ENCODE data around the gene NEGR1.

NEGR1 gene

GRCh38 chr1:71428029-71428428 lies 854.3 kb downstream of the NEGR1 start:
- no peak for FAIRE-seq

DNA sequence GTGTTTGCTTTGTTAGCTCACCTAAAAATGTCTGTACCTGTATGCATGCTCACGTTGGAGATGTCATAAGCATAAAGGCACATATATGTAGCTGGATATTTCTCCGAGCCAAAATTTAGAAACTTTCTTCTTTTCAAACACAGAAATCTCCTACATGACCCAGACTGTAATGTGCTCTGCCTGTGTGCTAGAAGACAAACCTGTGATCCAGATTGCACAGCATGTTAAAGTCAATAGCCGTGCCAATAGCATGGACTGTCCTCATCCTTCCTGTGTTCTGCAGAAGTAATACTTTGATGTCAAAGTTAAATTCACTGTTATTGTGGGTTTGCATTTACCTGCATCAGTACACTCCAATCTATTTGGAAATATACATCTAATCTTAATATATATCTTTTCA lies 855.3 kb downstream of the NEGR1 start:
- no peak for FAIRE-seq

DNA sequence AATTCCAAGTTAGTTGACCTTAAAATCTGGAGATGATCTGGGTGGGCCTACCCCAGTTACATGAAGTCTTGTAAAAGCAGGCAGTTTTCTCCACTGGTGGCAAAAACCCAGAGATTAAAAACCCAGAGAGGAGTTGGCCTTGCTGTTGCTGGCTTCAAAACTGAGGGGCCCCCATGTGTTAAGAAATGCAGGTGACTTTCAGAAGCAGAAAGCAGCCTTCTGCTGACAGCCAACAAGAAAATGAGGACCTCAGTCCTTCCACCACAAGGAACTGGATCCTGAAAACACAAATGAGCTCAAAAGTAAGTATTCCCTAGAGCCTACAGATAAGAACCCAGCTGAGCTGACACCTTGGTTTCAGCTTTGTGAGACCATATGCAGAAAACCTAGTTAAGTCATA lies 857.8 kb downstream of the NEGR1 start:
- FAIRE-seq, result no peak

DNA sequence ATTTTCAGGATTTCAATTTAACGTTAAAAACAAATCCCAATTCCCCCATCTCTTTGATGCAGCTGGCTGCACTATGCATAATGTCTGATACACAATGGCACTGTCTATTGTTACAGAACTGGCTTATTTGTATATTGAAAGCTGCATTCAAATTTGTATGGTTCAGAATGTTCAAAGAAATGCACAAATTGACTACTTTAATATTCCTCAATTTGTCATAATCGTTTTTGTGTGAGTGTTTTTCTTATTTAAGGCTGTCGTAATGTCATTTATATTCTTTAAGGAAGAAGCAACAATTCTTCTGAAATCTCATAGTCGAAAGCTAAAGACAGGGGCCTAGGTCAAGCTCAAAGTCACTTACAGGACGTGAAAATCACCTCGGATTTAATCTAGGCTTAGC lies 860.1 kb downstream of the NEGR1 start:
- no peak for FAIRE-seq

GRCh38 chr1:71417421-71417820 lies 864.9 kb downstream of the NEGR1 start:
- no peak for FAIRE-seq

DNA sequence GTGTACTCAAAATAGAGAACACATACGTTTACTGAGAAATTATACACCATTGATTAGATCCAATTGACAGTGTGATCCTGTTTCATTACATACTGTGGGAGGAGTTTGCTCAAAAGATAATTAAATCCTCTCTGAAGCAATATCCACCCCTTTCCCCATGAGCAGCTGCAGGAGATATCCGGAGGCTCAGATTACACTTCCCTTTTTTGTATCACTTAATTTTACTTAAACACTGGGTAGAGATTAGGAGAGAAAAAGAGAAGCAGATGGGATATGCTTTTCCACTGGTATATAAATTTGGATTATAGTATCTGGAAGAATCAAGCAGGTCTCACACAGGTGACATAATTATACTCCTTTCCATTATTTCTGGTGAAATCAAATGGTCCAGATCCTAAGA lies 868.2 kb downstream of the NEGR1 start:
- FAIRE-seq, result no peak

DNA sequence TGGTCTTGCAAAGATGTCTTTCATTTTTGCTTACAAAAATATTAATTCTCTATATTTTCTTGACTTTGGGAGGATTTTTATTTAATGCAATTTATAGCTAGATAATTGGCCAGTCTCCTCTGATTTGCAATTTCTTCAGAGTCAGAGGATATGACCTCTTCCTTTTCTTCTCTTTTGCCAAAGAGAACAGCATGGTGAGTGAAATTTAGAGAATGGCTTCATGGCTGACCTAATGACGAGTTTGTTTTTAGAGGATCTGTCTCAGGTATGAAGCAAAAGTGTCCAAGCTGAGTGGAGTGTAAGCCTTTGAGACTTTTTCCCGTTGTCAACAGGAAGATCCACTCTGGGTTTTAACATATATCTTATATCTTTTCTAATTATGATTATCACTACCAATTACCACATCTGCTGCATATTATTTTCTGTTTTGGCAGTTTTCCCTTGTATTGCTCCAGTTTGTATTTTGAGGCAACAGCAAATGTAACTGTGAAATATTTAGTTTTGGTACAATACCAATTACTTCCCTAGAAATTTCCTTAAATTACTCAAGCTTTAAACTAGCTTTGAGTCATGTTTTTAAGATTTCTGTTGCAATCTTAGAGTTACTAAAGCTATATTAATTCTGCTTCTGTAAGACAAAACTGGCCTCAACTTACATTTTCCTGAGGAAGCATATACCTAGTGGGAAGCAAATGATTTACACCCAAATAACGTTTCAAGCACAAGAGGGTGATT lies 868.7 kb downstream of the NEGR1 start:
- FAIRE-seq, result no peak

- no peak for FAIRE-seq
These were observed 882.3 kb downstream of the NEGR1 start for GRCh38 chr1:71400050-71400449.

DNA sequence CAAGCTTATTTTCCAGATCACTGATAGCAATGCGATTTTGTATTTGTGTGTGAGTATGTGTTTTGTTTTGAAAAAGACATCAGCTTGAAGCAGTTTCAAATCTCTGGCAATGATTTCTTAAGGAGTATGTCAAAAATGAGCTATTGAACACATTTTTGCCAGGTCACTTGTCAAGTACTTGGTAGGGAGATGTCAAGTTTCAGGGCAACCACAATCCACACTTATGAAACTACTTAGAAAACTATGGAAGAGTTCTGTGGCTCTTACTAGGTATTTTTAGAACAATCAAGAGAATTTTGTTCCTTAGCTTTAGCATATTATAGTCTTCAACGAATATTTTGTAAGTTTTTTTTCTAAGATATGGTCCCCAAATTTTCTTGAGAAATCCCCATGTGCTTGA lies 882.7 kb downstream of the NEGR1 start:
- no peak for FAIRE-seq

GRCh38 chr1:71393301-71393700 lies 889.0 kb downstream of the NEGR1 start:
- no peak for FAIRE-seq

DNA sequence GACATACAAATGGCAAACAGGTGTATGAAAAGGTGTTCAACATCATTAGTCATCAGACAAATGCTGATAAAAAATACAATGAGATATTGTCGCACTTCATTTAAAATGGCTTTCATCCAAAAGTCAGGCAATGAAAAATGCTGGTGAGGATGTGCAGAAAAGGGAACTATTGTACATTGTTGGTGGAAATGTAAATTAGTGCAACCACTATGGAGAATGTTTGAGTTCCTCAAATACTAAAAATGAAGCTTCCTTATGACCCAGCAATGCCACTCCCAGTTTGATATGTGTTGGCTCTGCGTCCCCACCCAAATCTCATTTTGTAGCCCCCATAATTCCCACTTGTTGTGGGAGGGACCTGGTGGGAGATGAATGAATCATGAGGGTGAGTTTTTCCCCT lies 891.8 kb downstream of the NEGR1 start:
- FAIRE-seq, result no peak

GRCh38 chr1:71377886-71378285 lies 904.5 kb downstream of the NEGR1 start:
- no peak for FAIRE-seq

DNA sequence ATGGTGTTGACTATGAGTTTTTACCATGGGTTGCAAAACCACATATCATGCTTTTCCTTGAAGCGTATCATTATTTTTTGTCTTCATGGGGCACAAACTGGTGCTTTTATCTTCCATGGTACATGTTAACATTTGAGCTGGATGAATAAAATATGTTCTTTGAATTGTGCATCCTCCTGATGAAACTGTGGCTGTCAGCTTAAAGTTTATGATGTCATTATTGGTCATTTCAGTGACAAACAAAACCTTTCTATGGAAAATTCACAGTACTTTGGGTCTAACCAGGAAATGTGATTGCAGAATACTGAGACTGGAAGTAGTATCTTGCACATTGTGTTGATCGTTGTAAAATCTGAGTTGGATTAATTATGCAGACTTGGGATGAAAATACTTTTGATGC lies 909.8 kb downstream of the NEGR1 start:
- FAIRE-seq, result no peak

- FAIRE-seq, result no peak
These were observed 910.8 kb downstream of the NEGR1 start for GRCh38 chr1:71371581-71371980.

DNA sequence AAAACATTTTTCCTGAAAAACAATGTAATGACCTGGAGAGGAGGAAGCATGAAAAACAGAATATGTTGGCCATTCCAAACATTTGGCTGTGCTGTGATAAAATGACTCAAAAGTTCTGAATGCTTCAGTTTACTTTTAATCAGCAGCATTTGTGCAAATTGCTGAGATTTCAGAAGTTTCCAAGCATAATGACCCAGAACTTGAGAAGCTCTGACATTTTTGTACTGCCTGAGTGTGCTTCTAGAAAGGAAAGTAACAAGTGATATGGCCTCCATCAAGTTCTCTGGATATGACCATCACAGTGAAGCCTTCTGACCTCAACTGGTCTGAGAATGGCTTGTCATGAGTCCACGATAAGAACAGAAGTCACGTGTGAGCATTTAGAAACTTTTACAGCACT lies 918.1 kb downstream of the NEGR1 start:
- FAIRE-seq, result no peak

- FAIRE-seq, result no peak
These were observed 919.6 kb downstream of the NEGR1 start for GRCh38 chr1:71362691-71363090.

GRCh38 chr1:71362076-71362475 lies 920.3 kb downstream of the NEGR1 start:
- FAIRE-seq, result no peak

- no peak for FAIRE-seq
These were observed 924.6 kb downstream of the NEGR1 start for GRCh38 chr1:71357708-71358107.

GRCh38 chr1:71351438-71351837 lies 930.9 kb downstream of the NEGR1 start:
- FAIRE-seq, result no peak

- no peak for FAIRE-seq
These were observed 931.5 kb downstream of the NEGR1 start for GRCh38 chr1:71350805-71351204.

DNA sequence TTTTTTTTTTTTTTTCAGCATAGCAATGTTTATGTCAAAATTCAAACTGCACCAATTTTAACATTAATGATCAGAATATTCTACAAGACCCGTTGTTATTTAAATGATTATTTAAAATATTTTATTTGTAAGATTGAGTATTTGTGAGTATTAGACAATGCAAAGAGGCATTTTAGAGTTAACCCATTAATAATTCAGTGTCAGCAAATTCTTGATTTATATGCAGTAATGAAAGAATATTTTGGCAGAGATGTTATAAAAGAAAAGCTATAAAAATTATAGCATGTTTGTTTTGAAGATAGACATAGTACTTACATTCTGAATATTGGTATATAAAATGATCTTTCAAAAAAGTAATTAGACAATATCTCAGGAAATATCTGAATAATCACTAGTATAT lies 932.0 kb downstream of the NEGR1 start:
- FAIRE-seq, result no peak

All from colon (tissue), 2 donors.